Astrocyte (in vitro differentiated cells and primary cell): Measurements from ENCODE around the gene CALML5. TPM values are rescaled to one million over a fixed set of nuclear protein-coding genes. Genes with fewer than 3 reads are reported as not detected.

ENCODE experiments used
- DNase-seq: peaks from one replicate; pipeline ENCODE4 v3.0.0-alpha.2; 2010; ENCODE audit warnings: low read depth
- FAIRE-seq: peaks from 2 replicates; lab custom pipeline; 2011; peaks lifted over from hg19 to GRCh38; lab: Jason Lieb, UNC
- H2AFZ ChIP-seq: 2 replicates; pipeline ENCODE4 v1.6.0; 2012; ENCODE audit warnings: low read depth, low read length, inconsistent platforms
- H3K27ac ChIP-seq: 2 replicates; pipeline ENCODE4 v1.5.1; 2011; ENCODE audit warnings: low read depth, low read length, inconsistent platforms
- H3K27me3 ChIP-seq: 2 replicates; pipeline ENCODE4 v1.6.0; 2011; ENCODE audit warnings: low read length, inconsistent platforms; ENCODE audit not compliant: insufficient read depth
- H3K36me3 ChIP-seq: 2 replicates; pipeline ENCODE4 v1.5.1; 2011; ENCODE audit warnings: low read length, inconsistent platforms; ENCODE audit not compliant: insufficient read depth
- H3K4me1 ChIP-seq: 2 replicates; pipeline ENCODE4 v1.5.1; 2011; ENCODE audit warnings: low read length, inconsistent platforms; ENCODE audit not compliant: insufficient read depth
- H3K4me2 ChIP-seq: 2 replicates; pipeline ENCODE4 v1.6.0; 2012; ENCODE audit warnings: low read length, inconsistent platforms
- H3K4me3 ChIP-seq: 2 replicates; pipeline ENCODE4 v1.5.1; 2011; ENCODE audit warnings: low read depth, mild to moderate bottlenecking, low read length, inconsistent platforms; ENCODE audit not compliant: insufficient read depth
- H3K79me2 ChIP-seq: 2 replicates; pipeline ENCODE4 v1.6.0; 2012; ENCODE audit warnings: mild to moderate bottlenecking, low read length, inconsistent platforms; ENCODE audit not compliant: insufficient read depth
- H3K9ac ChIP-seq: 2 replicates; pipeline ENCODE4 v1.6.0; 2012; ENCODE audit warnings: mild to moderate bottlenecking, low read length, inconsistent platforms
- H3K9me3 ChIP-seq: 2 replicates; pipeline ENCODE4 v1.5.1; 2012; ENCODE audit warnings: low read depth, mild to moderate bottlenecking, low read length, inconsistent platforms; ENCODE audit not compliant: insufficient read depth
- H4K20me1 ChIP-seq: 2 replicates; pipeline ENCODE4 v1.6.0; 2012; ENCODE audit warnings: low read length, inconsistent platforms; ENCODE audit not compliant: insufficient read depth
- H3K27ac Mint-ChIP-seq: one replicate; pipeline ENCODE4 v1.8.0; 2021; ENCODE audit warnings: mild to moderate bottlenecking, mixed read lengths; ENCODE audit not compliant: unreplicated experiment
- H3K27me3 Mint-ChIP-seq: one replicate; pipeline ENCODE4 v1.8.0; 2021; ENCODE audit warnings: low read depth, mixed read lengths; ENCODE audit not compliant: unreplicated experiment
- H3K36me3 Mint-ChIP-seq: one replicate; pipeline ENCODE4 v1.8.0; 2021; ENCODE audit warnings: low read depth, mixed read lengths; ENCODE audit not compliant: unreplicated experiment
- H3K4me1 Mint-ChIP-seq: one replicate; pipeline ENCODE4 v1.8.0; 2021; ENCODE audit warnings: low read depth, mixed read lengths; ENCODE audit not compliant: unreplicated experiment
- H3K4me3 Mint-ChIP-seq: one replicate; pipeline ENCODE4 v1.8.0; 2021; ENCODE audit warnings: mild to moderate bottlenecking, moderate library complexity, mixed read lengths; ENCODE audit not compliant: unreplicated experiment
- H3K9me3 Mint-ChIP-seq: one replicate; pipeline ENCODE4 v1.8.0; 2021; ENCODE audit warnings: mild to moderate bottlenecking, mixed read lengths; ENCODE audit not compliant: unreplicated experiment
- EZH2 ChIP-seq: IDR thresholded peaks from 2 replicates; pipeline ENCODE4 v1.6.1; 2012; ENCODE audit warnings: mild to moderate bottlenecking, low read length, inconsistent platforms; ENCODE audit not compliant: insufficient read depth
- total RNA-seq: library from RNA; stranded (reverse); gene quantifications from 2 replicates; pipeline ENCODE4 v1.2.1, GENCODE V29; 2021
- TF ChIP-seq, protein P1 (sequence below): IDR thresholded peaks from 2 replicates; pipeline ENCODE4 v1.5.1; 2011; ENCODE audit warnings: low read depth, mild to moderate bottlenecking, inconsistent platforms, low read length, moderate library complexity; ENCODE audit not compliant: insufficient read depth

Gene CALML5
- total RNA-seq, 1 donor from 2014 or later: not detected

DNA sequence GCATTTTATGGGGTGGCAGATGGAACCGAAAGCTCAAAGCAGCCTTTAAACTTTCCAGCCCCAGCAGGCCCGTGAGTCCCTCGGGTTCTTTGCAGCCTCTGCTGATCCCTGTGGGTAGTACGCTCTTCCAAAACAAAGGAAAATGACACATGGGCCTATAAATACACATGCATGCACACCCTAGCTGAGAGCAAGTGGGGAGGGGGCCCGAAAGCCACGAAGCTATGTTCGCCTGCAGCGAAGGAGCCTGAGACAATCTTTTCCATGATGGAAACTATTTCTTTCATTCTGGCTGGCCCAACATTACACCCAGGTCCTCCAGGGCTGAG, 32.2 kb downstream of the CALML5 start:
- FAIRE-seq: no peak
- no peak overlapping the region for H3K4me3 Mint-ChIP-seq
- no peak overlapping the region for H3K27ac ChIP-seq

DNA sequence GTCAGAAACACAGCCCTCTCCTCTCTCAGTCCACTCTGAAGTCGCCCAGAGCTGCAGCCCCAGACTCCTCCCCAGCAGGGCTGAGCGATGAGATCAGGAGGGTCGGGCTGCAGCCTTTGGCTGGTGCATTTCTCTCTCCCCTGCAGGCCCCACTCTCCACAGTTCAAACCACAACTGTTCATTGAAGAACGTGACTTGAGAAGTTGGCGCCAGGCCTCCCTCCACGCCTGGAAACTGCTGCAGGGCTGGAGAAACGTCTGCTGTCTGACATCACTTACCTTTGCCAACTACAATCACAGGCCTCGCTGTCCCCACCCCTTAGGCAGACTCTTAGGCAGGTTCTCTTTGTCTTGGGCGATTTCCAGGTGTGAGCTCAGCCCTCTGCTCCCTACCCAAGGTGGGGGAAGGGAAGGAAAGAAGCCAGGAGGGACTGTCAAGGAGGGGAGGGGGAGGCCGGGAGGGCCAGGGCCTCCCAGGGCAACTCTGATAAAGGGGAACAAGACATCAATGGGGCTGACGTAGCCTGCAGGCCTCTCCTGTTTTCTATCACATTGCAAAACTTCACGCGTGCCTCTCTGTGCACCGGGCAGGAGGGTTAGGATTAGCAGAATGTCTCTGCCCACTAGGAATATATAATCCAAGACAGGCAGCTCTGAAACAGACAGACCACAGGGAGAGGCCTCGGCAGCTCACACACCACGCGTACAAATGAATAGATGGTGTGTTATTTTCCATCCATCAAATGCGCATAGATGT, 32.7 kb downstream of the CALML5 start:
- Histone ChIP-seq H3K9me3 (peaks cover 3% of the 10 kb centered on the region), H2AFZ (peak overlapping the region; percentile 20), H3K4me2 (peak overlapping the region; percentile 47), H3K36me3 (no peaks in the 10 kb centered on the region), H3K4me3 (no peak overlapping the region), H3K4me1 (peaks cover 8% of the 10 kb centered on the region), H3K27me3 (no peaks in the 10 kb centered on the region), H4K20me1 (no peaks in the 10 kb centered on the region), H3K27ac (no peak overlapping the region), H3K79me2 (no peaks in the 10 kb centered on the region), H3K9ac (no peak overlapping the region)
- DNase-seq: peak; percentile 84
- H3K4me3 Mint-ChIP-seq: peak overlapping the region; percentile 17
- H3K27me3 Mint-ChIP-seq: peaks cover 8% of the 10 kb centered on the region
- TF ChIP-seq, protein P1, sequence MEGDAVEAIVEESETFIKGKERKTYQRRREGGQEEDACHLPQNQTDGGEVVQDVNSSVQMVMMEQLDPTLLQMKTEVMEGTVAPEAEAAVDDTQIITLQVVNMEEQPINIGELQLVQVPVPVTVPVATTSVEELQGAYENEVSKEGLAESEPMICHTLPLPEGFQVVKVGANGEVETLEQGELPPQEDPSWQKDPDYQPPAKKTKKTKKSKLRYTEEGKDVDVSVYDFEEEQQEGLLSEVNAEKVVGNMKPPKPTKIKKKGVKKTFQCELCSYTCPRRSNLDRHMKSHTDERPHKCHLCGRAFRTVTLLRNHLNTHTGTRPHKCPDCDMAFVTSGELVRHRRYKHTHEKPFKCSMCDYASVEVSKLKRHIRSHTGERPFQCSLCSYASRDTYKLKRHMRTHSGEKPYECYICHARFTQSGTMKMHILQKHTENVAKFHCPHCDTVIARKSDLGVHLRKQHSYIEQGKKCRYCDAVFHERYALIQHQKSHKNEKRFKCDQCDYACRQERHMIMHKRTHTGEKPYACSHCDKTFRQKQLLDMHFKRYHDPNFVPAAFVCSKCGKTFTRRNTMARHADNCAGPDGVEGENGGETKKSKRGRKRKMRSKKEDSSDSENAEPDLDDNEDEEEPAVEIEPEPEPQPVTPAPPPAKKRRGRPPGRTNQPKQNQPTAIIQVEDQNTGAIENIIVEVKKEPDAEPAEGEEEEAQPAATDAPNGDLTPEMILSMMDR: no peak
- TF ChIP-seq EZH2: no peak
- H3K27ac Mint-ChIP-seq: peak overlapping the region; percentile 42
- no peak for FAIRE-seq
- H3K9me3 Mint-ChIP-seq: peaks cover 2% of the 10 kb centered on the region
- H3K4me1 Mint-ChIP-seq: peaks cover 28% of the 10 kb centered on the region
- peaks cover 7% of the 10 kb centered on the region for H3K36me3 Mint-ChIP-seq

More for the DNA sequence above, 32.2 kb downstream of the CALML5 start:
- no peak overlapping the region for H3K27ac Mint-ChIP-seq
- Histone ChIP-seq H3K4me2 (no peak overlapping the region), H3K79me2 (no peaks in the 10 kb centered on the region), H3K36me3 (no peaks in the 10 kb centered on the region), H3K9me3 (peaks cover 3% of the 10 kb centered on the region), H3K4me3 (no peak overlapping the region), H3K9ac (no peak overlapping the region), H4K20me1 (no peaks in the 10 kb centered on the region), H3K4me1 (peaks cover 5% of the 10 kb centered on the region), H3K27me3 (no peaks in the 10 kb centered on the region), H2AFZ (no peak overlapping the region)
- H3K9me3 Mint-ChIP-seq: peaks cover 2% of the 10 kb centered on the region
- H3K4me1 Mint-ChIP-seq: peaks cover 22% of the 10 kb centered on the region
- peaks cover 7% of the 10 kb centered on the region for H3K36me3 Mint-ChIP-seq
- H3K27me3 Mint-ChIP-seq: peaks cover 8% of the 10 kb centered on the region
- no peak for DNase-seq
- no peak for TF ChIP-seq EZH2
- TF ChIP-seq, protein P1: no peak

DNA sequence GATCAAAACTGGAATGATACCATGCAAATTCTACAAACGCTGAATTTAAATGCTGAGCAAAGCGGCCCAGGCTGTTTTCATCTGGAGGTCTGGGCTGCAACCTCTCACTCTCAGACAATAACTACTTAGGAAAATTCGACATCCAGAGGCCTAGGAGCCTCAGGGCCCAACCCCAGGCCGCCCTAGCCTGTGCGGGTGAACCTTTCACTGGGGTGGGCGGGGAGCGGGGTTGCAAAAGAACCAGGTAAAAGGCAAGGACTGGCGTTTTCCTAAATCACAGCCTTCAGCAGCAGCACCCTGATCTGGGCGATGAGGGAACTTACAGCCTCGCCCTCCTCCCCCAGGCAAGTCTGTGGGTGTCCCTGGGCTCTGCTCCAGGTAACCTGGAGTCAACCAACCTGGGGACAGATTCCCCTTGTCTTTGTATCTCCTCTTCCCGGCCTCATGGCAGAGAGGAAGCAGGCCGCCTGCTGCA, 33.4 kb downstream of the CALML5 start:
- H3K36me3 Mint-ChIP-seq: peaks cover 4% of the 10 kb centered on the region
- no peak overlapping the region for H3K27ac ChIP-seq

More for the DNA sequence above, 33.4 kb downstream of the CALML5 start:
- FAIRE-seq (no peak), DNase-seq (no peak)
- Histone ChIP-seq H3K27me3 (no peaks in the 10 kb centered on the region), H4K20me1 (no peaks in the 10 kb centered on the region), H3K4me1 (peaks cover 8% of the 10 kb centered on the region), H3K4me2 (peak overlapping the region; percentile 47), H3K4me3 (no peak overlapping the region), H2AFZ (peak overlapping the region; percentile 20), H3K36me3 (no peaks in the 10 kb centered on the region), H3K9me3 (peaks cover 3% of the 10 kb centered on the region), H3K9ac (no peak overlapping the region), H3K79me2 (no peaks in the 10 kb centered on the region)
- TF ChIP-seq EZH2: no peak
- TF ChIP-seq, protein P1: no peak
- peaks cover 33% of the 10 kb centered on the region for H3K4me1 Mint-ChIP-seq
- H3K27me3 Mint-ChIP-seq: peaks cover 5% of the 10 kb centered on the region
- peaks cover 2% of the 10 kb centered on the region for H3K9me3 Mint-ChIP-seq
- peak overlapping the region; percentile 17 for H3K4me3 Mint-ChIP-seq
- H3K27ac Mint-ChIP-seq: peak overlapping the region; percentile 42
